OCI-LY1 (cell line): ENCODE data around the gene ASB8.

Experiments used
- EZH2 ChIP-seq: fragments of 200-600 bp; sonication (generic), shearing (Covaris generic); IDR thresholded peaks from 2 replicates; pipeline ENCODE4 v1.8.0; 2017; ENCODE audit warnings: borderline replicate concordance, mixed run types, mild to moderate bottlenecking, antibody characterized with exemption, low read length, moderate library complexity, mixed read lengths
- TF ChIP-seq, protein P1 (sequence below): fragments of 200-600 bp; sonication (generic), shearing (Covaris generic); IDR thresholded peaks from 2 replicates; pipeline ENCODE4 v1.5.1; 2017; ENCODE audit warnings: mild to moderate bottlenecking, antibody characterized with exemption, low read length, moderate library complexity, mixed read lengths

DNA sequence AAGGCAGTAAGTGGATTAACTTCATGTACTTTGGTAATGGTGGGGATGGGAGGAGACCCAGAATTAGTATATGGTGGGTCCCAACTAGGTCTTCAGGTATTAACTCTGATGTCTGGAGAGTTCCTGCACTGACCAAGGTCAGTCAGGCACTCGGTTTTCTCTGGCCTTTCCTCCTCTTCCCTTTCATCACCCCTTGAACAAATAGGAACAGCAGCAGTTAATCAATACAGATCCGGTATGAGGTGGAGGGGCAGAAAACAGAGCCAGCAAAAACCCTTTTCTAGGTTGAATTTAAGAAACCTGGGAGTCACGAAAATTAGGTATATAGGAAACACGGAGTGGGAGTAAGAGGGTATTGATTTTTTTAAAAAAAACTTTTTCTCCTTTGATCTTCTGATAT is 34.1 kb downstream of the ASB8 start:
- TF ChIP-seq EZH2, result no peak
- TF ChIP-seq, protein P1, sequence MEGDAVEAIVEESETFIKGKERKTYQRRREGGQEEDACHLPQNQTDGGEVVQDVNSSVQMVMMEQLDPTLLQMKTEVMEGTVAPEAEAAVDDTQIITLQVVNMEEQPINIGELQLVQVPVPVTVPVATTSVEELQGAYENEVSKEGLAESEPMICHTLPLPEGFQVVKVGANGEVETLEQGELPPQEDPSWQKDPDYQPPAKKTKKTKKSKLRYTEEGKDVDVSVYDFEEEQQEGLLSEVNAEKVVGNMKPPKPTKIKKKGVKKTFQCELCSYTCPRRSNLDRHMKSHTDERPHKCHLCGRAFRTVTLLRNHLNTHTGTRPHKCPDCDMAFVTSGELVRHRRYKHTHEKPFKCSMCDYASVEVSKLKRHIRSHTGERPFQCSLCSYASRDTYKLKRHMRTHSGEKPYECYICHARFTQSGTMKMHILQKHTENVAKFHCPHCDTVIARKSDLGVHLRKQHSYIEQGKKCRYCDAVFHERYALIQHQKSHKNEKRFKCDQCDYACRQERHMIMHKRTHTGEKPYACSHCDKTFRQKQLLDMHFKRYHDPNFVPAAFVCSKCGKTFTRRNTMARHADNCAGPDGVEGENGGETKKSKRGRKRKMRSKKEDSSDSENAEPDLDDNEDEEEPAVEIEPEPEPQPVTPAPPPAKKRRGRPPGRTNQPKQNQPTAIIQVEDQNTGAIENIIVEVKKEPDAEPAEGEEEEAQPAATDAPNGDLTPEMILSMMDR, result no peak
